Neural cell (in vitro differentiated cells): Measurements from ENCODE around the gene CTSF.

ENCODE experiments used
- RAD21 ChIP-seq: fragments of 450-650 bp; conservative IDR thresholded peaks from 2 replicates; pipeline ENCODE4 v1.6.1; 2014; ENCODE audit warnings: antibody characterized with exemption, mild to moderate bottlenecking, moderate library complexity
- REST ChIP-seq: IDR thresholded peaks from 2 replicates; pipeline ENCODE4 v1.6.1; 2012; ENCODE audit warnings: borderline replicate concordance
- TAF1 ChIP-seq: IDR thresholded peaks from 2 replicates; pipeline ENCODE4 v1.6.1; 2012; ENCODE audit warnings: low read depth

GRCh38 chr11:66545701-66546367 is 22.6 kb downstream of the CTSF start, which contains the start of gene ZDHHC24:
- peak; percentile 47 for TF ChIP-seq RAD21
- no peak for TF ChIP-seq REST
- peak; percentile 69 for TF ChIP-seq TAF1
